LoVo (cell line): ENCODE measurements around the gene CDKN2AIPNL.
"Not testable (repeated sequence)": the region's sequence is repeated elsewhere in the genome, so short reads cannot be mapped to it uniquely, and the experiment has no call there.

Experiments
- DNase-seq: peaks from one replicate; pipeline ENCODE4 v3.0.0-alpha.2; 2016; ENCODE audit warnings: low spot score

CDKN2AIPNL gene

DNA sequence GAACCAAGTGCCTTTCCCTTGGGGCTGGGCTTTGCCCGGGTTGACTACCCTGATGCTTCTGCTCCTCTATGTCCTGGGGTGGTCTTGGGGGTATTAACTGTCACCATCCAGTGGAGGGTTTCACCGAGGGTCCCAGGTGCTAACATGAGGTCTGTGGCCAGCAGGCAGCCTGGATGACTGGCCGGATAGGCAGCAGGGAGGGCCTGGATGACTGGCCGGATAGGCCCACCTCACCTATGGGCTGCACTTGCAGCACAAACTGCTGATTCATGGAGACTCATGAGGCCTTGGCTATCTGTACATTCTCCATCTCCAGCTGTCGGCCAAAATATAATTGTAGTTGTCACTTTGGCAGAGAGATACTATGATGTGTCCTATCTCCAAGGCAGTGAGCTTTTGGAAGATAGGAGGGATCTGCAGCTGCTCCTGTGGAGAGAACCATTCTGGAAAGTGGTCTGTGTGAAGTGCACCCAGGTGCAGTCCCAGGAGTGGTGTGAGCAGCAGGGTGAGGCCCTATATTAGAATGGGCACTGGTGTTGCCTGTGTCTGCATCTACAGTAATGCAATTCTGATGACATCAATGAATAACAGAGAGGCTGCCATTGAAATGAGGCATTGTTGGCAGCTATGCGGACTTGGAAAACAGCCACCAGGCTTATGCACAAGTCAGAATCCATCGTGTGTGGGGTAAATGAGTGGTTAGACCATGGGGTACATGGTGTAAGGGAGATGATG lies 26.3 kb upstream of the CDKN2AIPNL start:
- DNase-seq, result no peak

DNA sequence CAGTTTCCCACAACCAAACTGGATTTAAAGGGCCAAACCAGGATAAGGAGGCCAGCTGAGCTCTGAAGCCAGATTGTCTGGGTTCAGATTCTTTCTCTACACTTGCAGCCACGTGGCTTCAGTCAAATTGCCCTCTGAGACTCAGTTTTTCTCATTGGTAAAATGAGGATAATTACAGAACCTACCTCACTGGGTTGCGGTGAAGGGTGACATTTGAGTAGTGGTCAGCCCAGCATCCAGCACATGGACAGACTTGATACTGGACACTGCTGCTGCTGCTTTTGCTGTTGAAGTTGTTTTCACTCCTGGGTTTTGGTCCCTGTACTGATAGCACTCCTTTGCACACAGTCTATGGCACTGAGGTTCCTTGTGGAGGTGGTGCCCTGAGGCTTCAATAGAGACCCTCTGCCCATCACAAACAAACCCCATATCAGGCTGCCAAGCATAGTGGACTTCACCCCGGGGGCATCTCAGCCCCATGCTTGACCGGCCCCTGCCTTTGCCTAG lies 25.7 kb upstream of the CDKN2AIPNL start:
- no peak for DNase-seq

DNA sequence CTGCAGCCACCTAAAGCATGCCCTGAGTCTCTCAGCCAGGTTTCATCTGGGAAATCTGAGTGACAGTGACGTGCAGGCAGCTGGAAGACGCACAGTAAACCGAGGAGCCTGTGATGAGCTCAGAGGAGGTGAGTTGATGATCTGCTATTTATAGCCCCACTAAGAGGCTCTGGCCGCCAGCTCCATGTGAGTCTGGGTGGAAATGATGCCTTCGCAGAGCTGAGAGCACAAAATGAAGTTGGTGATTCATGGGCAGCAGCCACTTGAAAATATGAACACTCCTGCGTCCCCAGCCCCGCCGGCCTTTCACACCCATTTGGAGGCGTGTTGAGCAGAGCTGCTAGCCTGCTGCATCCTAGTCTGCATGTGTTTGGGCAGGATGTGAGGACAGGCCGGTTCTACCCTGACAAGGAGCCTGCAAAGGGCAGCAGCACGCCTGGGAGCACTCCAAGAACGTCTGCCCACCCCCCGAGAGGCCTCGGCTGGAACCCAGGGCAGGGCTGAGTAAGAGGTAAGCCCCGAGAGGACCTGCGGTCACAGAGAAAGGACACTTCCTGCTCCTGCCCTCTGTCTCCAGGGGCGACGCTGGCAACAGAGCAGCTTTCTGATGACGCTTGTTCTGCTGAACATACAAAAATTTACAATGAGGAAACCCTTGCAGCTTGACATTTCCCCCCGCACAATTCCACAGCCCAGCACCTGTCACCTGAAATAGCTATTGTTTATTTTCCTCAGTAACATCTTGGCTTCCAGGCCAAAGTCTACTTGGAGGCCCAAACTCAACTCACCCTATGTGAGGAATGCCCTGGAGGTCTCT lies 25.1 kb upstream of the CDKN2AIPNL start:
- DNase-seq, result no peak

DNA sequence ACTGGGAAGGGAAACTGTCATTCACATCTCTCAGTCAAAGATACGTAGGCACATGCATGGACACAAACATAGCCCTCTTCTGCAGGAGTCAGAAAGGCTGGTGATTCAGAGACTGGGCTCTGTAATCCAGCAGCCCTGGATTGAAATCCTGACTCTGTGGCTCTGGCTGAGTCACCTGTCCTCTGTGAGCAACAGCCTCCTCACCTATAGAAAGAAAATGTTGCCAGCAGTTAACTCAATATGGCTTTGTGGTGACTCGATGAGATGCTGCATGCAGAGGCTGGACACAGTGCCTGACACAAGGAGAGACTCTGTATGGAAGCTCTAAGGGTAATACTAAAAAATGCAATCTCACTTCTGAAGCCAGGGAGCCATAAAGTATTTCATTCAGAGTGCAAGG lies 23.9 kb upstream of the CDKN2AIPNL start:
- DNase-seq, result no peak

DNA sequence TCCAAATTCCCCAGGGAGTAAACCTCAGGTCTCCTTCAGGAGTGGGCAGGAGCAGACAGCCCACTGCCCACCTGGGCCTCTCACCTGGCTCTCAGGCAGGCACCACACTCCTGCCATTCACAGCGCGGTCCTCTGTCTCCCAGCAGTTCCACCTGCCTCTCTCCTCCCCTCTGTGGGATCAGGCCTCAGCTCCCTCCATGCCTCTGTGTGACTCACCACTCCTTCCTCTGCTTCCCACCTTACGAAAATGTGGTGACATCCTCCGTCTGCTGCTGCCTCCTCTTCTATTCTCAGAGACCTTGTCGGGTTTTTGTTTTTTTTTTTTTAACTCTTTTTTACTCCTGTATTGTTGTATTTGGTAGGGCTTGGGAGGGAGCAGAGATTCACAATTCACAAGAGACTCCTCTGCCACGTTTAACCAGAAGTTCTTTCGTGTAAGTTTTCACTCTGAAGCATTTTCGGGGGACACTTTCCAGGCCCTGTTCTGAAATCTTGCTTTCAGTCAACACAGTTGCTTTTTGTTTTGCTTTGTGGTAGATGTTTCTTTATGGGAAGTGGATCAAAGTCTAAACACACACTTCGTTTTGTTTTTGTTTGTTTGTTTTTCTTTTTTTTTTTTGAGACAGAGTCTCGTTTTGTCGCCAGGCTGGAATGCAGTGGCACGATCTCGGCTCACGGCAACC lies 21.1 kb upstream of the CDKN2AIPNL start:
- DNase-seq, result no peak

DNA sequence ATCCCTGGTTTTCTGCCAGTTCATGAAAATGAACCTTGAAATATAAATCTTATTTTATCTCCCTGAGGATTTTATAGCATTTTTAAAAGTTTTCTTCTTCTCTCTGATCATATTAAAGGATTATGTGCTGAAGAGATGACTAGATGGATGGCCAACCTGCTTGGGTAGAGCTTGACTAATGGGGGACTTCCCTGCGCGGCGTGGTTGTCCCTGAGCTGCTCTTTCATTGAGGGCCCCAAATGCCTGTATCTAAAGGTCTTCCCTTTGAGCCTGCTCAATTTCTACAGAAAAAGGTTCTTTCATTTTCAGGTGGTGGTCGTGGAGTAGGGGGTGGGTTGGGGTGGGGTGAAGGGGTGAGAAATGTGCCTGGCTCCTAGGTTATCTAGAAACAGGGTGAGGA lies 20.5 kb upstream of the CDKN2AIPNL start:
- no peak for DNase-seq

DNA sequence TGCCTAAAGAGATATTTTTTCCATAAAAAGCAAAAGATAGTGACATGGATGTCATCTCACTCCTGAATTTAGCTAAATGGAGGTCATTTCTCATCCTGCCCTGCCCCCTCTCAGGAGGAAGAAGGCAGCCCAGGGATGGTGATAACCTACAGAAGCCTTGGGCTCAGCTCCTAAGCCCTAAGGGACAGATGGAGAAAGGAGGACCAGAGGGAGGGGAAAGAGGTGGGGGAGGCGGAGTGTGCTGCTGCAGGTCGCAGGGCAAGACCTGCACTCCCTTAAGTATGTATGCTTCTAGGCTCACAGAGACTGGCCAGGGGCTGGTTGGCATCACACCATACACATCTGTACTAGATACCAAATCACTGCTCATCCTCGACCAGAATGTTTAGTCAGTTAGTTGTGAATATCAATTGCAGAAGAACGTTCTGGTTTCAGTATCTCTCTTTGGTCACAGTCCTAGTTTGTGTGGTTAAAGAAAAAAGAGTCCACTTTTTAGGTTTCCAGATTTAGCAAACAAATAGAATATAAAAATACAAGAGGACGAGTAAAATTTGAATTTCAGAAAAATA lies 18.4 kb upstream of the CDKN2AIPNL start:
- DNase-seq, result no peak

DNA sequence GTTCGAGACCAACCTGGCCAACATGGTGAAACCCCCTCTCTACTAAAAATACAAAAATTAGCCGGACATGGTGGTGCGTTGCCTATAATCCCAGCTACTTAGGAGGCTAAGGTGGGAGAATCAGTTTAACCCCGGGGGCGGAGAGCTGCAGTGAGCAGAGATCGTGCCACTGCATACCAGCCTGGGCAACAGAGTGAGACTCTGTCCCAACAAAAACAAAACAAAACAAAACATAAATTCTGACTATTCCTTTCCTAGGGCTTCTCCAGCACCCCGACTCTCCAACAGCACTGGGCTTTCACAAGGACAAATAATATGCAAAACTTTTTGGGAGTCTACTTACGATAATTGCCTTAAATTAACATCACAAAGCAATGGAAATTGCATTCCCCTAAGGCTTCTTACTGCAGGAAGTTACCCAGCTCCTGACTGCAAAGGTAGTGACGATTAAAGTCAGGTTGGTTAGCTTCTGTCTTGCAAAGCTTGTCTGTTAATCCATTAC lies 15.9 kb upstream of the CDKN2AIPNL start:
- DNase-seq, result no peak

DNA sequence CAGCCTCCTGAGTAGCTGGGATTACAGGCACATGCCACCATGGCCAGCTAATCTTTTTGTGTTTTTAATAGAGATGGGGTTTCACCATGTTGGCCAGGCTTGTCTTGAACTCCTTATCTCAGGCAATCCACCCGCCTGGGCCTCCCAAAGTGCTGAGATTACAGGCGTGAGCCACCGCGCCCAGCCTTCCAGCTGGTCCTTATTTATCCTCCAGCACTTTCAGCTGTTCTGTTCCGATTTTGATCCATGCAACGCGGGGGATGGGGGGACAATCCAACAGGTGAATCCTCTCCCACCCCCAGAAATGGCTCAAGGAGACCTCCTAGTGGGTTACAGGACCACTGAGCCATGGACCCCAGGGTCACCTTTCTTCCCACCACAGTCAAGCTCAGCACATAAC lies 14.7 kb upstream of the CDKN2AIPNL start:
- no peak for DNase-seq

DNA sequence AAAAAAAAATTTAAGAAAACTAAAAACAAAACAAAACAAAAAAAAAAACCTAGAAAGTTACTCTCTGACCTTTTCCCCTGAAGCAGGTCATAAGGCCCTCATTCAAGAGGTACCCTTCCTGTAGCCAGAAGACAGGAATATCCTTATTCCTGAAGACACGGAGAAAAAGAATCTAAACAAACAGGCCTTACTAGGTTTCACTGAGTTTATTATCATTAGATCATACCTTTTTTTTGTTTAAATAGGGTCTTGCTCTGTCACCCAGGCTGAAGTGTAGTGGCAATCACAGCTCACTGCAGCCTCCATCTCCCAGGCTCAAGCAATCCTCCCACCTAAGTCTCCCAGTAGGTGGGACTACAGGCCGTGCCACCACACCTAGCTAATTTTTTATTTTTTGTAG lies 11.7 kb upstream of the CDKN2AIPNL start:
- no peak for DNase-seq

DNA sequence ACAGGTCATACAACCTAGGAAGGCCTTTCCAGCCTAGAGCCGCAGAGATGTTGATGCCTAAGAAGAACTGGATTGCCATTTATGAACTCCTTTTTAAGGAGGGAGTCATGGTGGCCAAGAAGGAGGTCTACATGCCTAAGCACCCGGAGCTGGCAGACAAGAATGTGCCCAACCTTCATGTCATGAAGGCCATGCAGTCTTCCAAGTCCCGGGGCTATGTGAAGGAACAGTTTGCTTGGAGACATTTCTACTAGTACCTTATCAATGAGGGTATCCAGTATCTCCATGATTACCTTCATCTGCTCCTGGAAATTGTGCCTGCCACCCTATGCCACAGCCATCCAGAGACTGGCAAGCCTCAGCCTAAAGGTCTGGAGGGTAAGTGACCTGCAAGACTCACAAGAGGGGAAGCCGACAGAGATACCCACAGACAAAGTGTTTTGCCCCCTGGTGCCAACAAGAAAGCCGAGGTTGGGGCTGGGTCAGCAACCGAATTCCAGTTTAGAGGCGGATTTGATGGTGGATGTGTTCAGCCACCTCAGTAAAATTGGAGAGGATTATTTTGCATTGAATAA lies 11.2 kb upstream of the CDKN2AIPNL start:
- no peak for DNase-seq

DNA sequence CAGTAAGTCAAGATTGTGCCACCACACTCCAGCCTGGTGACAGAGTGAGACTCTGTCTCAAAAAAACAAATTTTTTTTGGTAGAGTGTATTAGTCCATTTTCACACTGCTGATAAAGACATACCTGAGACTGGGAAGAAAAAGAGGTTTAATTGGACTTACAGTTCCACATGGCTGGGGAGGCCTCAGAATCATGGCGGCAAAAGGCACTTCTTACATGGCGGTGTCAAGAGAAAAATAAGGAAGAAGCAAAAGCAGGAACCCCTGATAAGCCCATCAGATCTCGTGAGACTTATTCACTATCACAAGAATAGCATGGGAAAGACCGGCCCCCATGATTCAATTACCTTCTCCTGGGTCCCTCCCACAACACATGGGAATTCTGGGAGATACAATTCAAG lies 9.4 kb upstream of the CDKN2AIPNL start:
- not testable (repeated sequence) for DNase-seq

DNA sequence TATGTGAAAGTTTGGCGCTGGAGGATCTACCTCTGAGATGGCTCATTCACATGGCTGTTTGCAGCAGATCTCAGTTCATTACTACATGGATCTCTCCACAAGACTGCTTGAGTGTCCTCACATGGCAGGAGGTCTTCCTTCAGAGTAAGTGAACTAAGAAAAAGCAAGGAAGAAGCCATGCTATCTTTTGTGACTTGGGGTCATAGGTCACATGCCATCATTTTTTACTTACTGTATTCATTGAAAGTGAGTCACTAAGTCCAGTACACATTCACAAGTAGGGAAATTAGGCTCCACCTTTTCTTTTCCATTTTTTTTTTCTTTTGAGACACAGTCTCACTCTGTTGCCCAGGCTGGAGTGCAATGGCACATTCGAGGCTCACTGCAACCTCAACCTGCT lies 8.7 kb upstream of the CDKN2AIPNL start:
- peak; percentile 34 for DNase-seq

DNA sequence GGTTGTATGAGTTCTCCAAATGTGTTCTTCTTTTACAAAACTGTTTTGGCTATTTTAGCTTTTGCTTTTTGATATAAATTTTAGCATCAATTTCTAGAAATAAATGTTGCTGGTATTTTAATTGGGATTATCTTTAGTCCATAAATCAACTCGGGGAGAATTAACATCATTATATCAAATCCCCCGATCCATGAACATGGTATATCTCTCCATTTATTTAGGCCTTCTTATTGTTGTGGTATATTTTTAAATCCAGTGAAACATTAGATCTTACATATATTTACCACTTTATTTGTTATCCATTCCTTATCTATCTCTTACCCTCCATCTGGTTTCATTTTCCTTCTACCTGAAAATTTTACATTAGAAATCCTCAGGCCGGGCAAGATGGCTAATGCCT lies 7.3 kb upstream of the CDKN2AIPNL start:
- DNase-seq, result no peak

DNA sequence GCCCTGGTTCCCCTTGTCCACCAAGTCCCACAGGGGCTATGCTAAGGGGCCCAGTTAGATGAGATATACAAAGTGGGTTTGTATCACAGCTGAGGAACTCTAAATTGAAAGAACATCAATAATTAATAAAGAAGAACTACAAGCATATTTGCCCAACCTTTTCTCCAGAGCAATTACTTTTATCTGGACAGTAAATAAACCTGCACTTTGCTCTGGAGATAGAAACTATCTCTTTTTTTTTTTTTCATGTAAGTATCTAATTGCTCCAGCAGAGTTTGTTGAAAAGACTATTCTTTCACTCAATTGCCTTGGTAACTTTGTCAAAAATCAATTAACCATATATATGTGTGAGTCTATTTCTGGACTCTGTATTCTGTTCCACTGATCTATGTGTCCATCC lies 6.0 kb upstream of the CDKN2AIPNL start:
- DNase-seq, result no peak

DNA sequence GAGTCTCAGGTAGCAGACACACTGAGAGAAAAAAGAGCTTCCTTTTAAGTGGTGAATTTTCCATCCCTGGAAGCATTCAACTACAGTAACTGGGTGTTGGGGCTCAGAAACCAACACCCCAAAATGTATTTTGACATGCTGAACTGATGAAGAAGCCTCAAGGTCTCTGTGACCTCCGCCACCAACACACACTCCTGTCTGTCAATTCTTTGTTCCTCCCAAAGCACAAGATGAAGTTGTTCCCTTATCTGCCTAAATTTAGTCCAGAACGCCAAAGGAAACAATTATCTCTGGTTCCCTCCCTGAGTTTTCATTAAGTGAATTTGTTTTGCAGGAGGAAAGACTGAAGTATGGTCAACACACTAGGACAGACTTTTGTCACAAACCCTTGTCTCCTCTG lies 1.4 kb upstream of the CDKN2AIPNL start:
- no peak for DNase-seq

DNA sequence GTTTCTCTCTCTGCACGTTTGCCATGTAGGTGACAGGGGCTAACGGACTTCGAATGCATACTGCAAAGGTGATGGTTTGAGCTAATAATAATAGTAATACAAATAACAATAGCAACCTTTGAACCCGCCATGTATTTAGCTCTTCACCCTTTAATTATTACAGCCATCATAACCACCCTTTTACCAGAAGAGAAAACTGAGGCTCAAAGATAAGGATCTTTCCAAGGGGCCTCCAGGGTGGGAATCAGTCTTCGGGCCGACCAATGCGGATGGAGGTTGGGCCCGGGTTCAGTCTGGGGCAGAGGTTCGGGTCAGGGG lies 494 bp downstream of the CDKN2AIPNL start:
- DNase-seq, result no peak

DNA sequence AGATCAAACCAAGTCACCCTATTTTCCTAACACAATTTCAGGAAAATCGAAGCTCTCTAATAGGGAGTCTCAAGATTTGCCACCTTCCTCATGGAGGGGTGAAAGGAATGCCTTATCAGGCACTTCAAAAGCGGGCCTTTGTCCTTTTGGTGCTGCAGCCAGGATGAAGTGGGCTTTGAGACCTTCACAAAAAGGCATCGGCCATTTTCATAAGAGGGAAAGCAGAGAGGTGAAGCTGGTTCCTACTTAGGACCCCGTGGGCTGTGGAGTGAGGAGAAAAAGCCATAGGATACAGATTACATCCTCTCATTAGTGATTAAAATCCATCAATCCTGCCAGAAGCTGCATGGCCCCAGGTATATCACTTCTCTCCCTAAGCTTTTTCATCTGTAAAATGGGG lies 859 bp downstream of the CDKN2AIPNL start:
- DNase-seq, result no peak

DNA sequence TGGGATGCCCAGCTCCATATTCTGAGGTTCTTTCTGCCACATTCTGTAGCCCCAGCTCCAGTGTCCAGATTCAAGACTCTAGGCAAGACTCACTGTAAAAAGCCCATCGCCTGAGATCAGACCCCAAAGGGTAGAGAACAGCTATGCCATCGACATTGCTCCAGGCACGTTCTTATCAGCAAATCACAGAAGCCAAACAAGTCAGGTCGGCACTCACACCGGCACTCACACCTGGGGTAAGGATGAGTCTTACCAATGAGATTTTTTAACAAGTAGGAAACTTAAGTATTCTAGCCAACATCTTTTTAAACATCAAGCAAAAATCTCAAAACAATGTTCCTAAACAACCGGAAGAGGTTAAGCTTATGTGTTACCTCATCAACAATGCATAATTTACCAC lies 2.4 kb downstream of the CDKN2AIPNL start:
- DNase-seq, result no peak

DNA sequence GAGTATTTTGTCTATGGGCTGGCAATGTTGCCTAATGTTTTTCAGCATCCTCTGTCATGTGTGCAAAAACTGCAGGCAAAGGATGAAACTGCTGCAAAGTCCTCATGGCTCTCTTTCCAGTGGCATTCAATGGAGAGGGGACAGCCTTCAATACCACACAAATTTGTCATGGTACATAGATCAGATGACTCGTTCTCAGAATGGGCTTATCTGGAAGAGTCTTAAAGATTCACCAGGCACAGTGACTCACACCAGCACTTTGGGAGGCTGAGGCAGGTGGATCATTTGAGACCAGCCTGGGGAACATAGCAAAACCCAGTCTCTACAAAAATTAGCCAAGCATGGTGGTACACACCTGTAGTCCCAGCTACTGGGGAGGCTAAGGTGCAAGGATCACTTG lies 5.3 kb downstream of the CDKN2AIPNL start:
- DNase-seq, result no peak

DNA sequence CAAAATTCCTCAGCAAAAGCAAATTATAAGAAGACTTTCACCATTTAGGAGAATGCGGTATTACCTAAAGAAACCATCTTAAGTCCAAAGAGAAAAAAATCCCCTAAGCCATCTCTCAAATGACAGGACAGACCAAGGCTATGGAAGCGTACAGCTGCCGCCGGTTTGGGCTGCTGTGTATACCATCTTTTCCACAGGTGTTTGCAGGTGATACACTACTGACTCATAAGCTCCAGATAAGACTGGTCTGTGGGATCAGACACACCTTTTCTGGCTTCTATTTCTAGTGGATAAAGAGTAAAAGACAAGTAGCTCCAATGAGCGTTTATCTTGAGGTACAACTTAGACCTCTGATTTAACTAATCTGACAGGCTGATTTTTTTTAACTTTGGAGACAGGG lies 7.7 kb downstream of the CDKN2AIPNL start:
- DNase-seq, result no peak

DNA sequence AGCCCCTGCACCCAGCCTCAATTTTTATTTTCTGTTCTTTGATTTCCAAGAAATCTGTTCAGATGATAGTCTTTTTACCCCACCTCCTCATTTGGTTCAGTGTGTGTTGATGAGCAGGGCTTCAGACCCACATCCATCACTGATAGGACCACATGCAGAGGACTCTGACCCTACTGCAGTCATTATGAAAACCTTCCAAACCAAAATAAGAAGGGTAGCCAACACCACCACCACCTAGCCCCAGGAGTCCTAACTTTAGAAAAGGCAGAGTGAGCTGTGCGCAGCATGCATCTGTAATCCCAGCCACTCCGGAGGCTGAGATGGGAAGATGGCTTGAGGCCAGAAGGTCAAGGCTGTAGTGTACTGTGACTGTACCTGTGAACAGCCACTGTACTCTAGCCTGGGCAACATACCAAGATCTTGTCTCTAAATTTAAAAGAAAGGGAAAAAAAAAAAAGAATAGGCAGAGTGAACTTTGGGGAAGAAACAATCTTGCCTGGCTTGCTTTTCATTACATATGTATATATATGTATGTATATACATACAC lies 13.0 kb downstream of the CDKN2AIPNL start:
- no peak for DNase-seq
